HEK293T (cell line): ENCODE measurements around the gene ARL2BP.

Experiments
- BHLHE40 ChIP-seq: fragments of 450-650 bp; IDR thresholded peaks from 2 replicates; pipeline ENCODE4 v1.6.1; 2016; ENCODE audit warnings: mild to moderate bottlenecking, moderate library complexity, borderline replicate concordance
- FOXK2 ChIP-seq: fragments of 450-650 bp; IDR thresholded peaks from 2 replicates; pipeline ENCODE4 v1.6.1; 2016; ENCODE audit warnings: mild to moderate bottlenecking
- FOXM1 ChIP-seq: fragments of 450-650 bp; IDR thresholded peaks from 2 replicates; pipeline ENCODE4 v1.6.1; 2017; ENCODE audit warnings: mild to moderate bottlenecking, borderline replicate concordance
- NFRKB ChIP-seq: fragments of 450-650 bp; IDR thresholded peaks from 2 replicates; pipeline ENCODE4 v1.6.1; 2016; ENCODE audit warnings: mild to moderate bottlenecking, moderate library complexity
- SP1 ChIP-seq: fragments of 450-650 bp; IDR thresholded peaks from 2 replicates; pipeline ENCODE4 v1.6.1; 2017
- SUZ12 ChIP-seq: fragments of 450-650 bp; IDR thresholded peaks from 2 replicates; pipeline ENCODE4 v1.6.1; 2016; ENCODE audit warnings: mild to moderate bottlenecking
- TARDBP ChIP-seq: fragments of 450-650 bp; IDR thresholded peaks from 2 replicates; pipeline ENCODE4 v1.6.1; 2016

DNA sequence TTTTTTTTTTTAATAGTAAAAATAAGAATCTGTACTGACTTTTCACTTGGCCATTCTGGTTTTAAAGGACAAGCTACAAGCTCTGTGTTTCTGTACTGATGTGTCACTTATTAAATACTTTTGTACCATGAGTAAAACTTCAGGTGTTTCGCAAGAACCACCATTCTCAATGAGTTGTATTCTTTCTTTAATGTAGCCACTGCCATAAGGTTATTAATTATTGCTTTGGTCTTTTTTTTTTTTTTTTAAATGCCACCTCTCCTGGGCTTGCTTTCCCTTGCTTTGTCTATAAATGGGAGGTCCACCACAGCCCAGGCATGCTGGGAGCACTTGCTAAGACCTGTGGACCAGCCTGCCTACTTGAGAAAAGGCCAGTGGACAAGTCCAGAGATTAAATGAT, 8.4 kb downstream of the ARL2BP start:
- no peak for TF ChIP-seq TARDBP
- no peak for TF ChIP-seq NFRKB
- TF ChIP-seq FOXK2, result no peak
- no peak for TF ChIP-seq SP1
- TF ChIP-seq FOXM1, result no peak
- no peak for TF ChIP-seq BHLHE40
- no peak for TF ChIP-seq SUZ12
